A673 (cell line): ENCODE data around the gene MED22. TPM values are rescaled to one million over a fixed set of nuclear protein-coding genes. Genes with fewer than 3 reads are reported as not detected.
"Not testable (repeated sequence)": the region's sequence is repeated elsewhere in the genome, so short reads cannot be mapped to it uniquely, and the experiment has no call there.

ENCODE experiments used
- BruUV-seq: library from RNA; stranded (reverse); fragments of 400-500 nt; replicated peaks from 2 replicates; lab custom pipeline; 2021; lab: Mats Ljungman, UMichigan
- CTCF ChIA-PET: fragments of 300-600 bp; sonication (Branson Sonifier 250); formaldehyde crosslinking; loops from one replicate; lab custom pipeline; 2022; ENCODE audit warnings: antibody characterized with exemption; lab: Charles Lee
- POLR2A ChIA-PET: fragments of 300-600 bp; sonication (Branson Sonifier 250); formaldehyde crosslinking; loops from one replicate; lab custom pipeline; 2022; ENCODE audit warnings: antibody characterized with exemption; ENCODE audit not compliant: low non-redundant PET; lab: Charles Lee
- DNase-seq: peaks from one replicate; pipeline ENCODE4 v3.0.0-alpha.2; 2015; ENCODE audit warnings: low spot score
- H3K27ac ChIP-seq: fragments of 200-600 bp; sonication (generic); 2 replicates; pipeline ENCODE4 v1.5.1; 2016; ENCODE audit warnings: mixed run types, low read depth, mild to moderate bottlenecking, mixed read lengths, antibody characterized with exemption, low read length; ENCODE audit not compliant: poor library complexity, severe bottlenecking
- H3K27me3 ChIP-seq: fragments of 200-600 bp; sonication (generic); replicated peaks from 2 replicates; pipeline ENCODE4 v1.6.1; 2017; ENCODE audit warnings: mixed run types, low read depth, mild to moderate bottlenecking, mixed read lengths, antibody characterized with exemption, low read length; ENCODE audit not compliant: insufficient read depth, poor library complexity
- H3K36me3 ChIP-seq: fragments of 200-600 bp; sonication (generic); 2 replicates; pipeline ENCODE4 v1.6.1; 2016; ENCODE audit warnings: mixed run types, mild to moderate bottlenecking, mixed read lengths, antibody characterized with exemption, low read length; ENCODE audit not compliant: insufficient read depth, poor library complexity, severe bottlenecking
- H3K4me1 ChIP-seq: fragments of 200-600 bp; sonication (generic); 2 replicates; pipeline ENCODE4 v1.6.1; 2017; ENCODE audit warnings: mixed run types, mild to moderate bottlenecking, mixed read lengths, antibody characterized with exemption, low read length; ENCODE audit not compliant: insufficient read depth, poor library complexity, severe bottlenecking
- H3K4me3 ChIP-seq: fragments of 200-600 bp; sonication (generic); 2 replicates; pipeline ENCODE4 v1.5.1; 2016; ENCODE audit warnings: low read depth, mixed run types, mild to moderate bottlenecking, mixed read lengths, low read length; ENCODE audit not compliant: poor library complexity, severe bottlenecking
- H3K9me3 ChIP-seq: fragments of 200-600 bp; sonication (generic); 2 replicates; pipeline ENCODE4 v1.6.1; 2016; ENCODE audit warnings: mixed run types, low read depth, mild to moderate bottlenecking, mixed read lengths, antibody characterized with exemption, low read length; ENCODE audit not compliant: poor library complexity, severe bottlenecking
- EZH2 ChIP-seq: fragments of 200-600 bp; sonication (generic); IDR thresholded peaks from 2 replicates; pipeline ENCODE4 v1.6.1; 2017; ENCODE audit warnings: borderline replicate concordance, low read depth, mild to moderate bottlenecking, mixed read lengths, antibody characterized with exemption, low read length; ENCODE audit not compliant: poor library complexity, severe bottlenecking
- intact Hi-C: fragments of 100-400 bp; cut with micrococcal nuclease; formaldehyde crosslinking; loops from one replicate; pipeline ENCODE4 v1.10.0; 2022; ENCODE audit not compliant: unreplicated experiment
- total RNA-seq: library from RNA; stranded (reverse); gene quantifications from 2 replicates; pipeline ENCODE4 v1.2.3, GENCODE V29; 2021
- TF ChIP-seq, protein P1 (sequence below): fragments of 300-800, 200-600 bp; sonication (generic); conservative IDR thresholded peaks from 2 replicates; pipeline ENCODE4 v1.5.1; 2017; ENCODE audit warnings: low read depth, mild to moderate bottlenecking, antibody characterized with exemption, low read length, moderate library complexity, mixed read lengths

MED22 gene
- total RNA-seq, 1 experiment from 2014 or later, result 46.2 TPM

DNA sequence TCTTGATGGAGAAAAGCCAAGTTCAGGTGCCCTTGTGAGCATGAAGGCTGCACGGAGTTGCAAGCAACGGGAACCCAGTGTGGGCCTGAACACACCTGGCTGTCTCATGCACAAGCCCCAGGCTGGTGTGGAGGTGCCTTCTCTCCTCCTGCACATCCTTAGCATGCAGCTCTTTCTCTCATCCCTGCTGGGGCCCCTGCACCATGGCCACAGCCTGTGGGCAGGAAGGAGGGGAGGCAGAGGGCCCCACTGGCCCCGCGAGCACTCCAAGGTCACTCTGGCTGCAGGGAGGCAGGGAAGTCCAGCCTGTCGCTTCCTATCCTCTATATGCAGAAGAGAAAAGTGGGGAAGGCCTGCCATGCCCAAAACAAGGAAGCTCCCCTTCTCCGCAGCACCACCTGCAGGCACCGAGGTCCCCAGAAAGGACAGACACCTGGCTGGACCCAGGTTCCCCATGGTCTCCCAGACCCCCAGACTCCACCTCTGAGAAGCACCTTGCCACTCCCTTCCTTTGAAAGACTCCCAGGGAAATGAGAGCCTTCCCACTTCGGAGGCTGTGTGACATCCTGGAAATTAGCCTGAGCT lies 46.8 kb upstream of the MED22 start:
- CTCF ChIA-PET, result no interaction called here

GRCh38 chr9:133393399-133393798 lies 45.5 kb upstream of the MED22 start:
- Histone ChIP-seq H3K4me1 (no peaks in the 10 kb centered on the region), H3K36me3 (no peaks in the 10 kb centered on the region), H3K4me3 (no peak overlapping the region), H3K9me3 (no peaks in the 10 kb centered on the region), H3K27me3 (peaks cover 19% of the 10 kb centered on the region), H3K27ac (no peak overlapping the region)
- no peak for DNase-seq
- TF ChIP-seq, protein P1, sequence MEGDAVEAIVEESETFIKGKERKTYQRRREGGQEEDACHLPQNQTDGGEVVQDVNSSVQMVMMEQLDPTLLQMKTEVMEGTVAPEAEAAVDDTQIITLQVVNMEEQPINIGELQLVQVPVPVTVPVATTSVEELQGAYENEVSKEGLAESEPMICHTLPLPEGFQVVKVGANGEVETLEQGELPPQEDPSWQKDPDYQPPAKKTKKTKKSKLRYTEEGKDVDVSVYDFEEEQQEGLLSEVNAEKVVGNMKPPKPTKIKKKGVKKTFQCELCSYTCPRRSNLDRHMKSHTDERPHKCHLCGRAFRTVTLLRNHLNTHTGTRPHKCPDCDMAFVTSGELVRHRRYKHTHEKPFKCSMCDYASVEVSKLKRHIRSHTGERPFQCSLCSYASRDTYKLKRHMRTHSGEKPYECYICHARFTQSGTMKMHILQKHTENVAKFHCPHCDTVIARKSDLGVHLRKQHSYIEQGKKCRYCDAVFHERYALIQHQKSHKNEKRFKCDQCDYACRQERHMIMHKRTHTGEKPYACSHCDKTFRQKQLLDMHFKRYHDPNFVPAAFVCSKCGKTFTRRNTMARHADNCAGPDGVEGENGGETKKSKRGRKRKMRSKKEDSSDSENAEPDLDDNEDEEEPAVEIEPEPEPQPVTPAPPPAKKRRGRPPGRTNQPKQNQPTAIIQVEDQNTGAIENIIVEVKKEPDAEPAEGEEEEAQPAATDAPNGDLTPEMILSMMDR, result no peak
- no peak for TF ChIP-seq EZH2
- intact Hi-C loops, result no loop called here
- ChIA-PET CTCF (no interaction called here), POLR2A (no interaction called here)
- no TSS peak for BruUV-seq

More for the DNA sequence above, 46.8 kb upstream of the MED22 start:
- intact Hi-C loops, result no loop called here
- no peak overlapping the region for H3K4me3 ChIP-seq
- no peaks in the 10 kb centered on the region for H3K9me3 ChIP-seq
- DNase-seq, result no peak
- peaks cover 19% of the 10 kb centered on the region for H3K27me3 ChIP-seq
- no TSS peak for BruUV-seq
- POLR2A ChIA-PET, result no interaction called here
- H3K36me3 ChIP-seq, result no peaks in the 10 kb centered on the region
- no peak overlapping the region for H3K27ac ChIP-seq
- no peaks in the 10 kb centered on the region for H3K4me1 ChIP-seq
- TF ChIP-seq EZH2, result no peak
- TF ChIP-seq, protein P1, result no peak

DNA sequence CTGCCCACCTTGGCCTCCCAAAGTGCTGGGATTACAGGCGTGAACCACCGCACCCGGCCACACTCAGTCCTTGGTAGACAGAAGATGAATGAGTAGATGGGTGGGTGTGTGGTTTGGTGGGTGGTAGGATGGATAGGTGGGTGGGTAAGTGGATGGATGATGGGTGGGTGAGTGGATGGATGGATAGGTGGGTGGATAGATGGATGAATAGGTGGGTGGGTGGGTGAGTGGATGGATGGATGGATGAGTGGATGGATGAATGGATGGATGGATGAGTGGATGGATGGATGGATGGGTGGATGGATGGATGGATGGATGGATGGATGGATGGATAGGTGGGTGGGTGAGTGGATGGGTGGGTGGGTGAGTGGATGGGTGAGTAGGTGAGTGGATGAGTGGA lies 44.4 kb upstream of the MED22 start:
- intact Hi-C loops, H3K4me3 ChIP-seq, BruUV-seq, POLR2A ChIA-PET, H3K9me3 ChIP-seq, H3K36me3 ChIP-seq, CTCF ChIA-PET, DNase-seq, H3K4me1 ChIP-seq, H3K27ac ChIP-seq: not testable (repeated sequence)
- H3K27me3 ChIP-seq, result peaks cover 15% of the 10 kb centered on the region

GRCh38 chr9:133391449-133391848 lies 43.5 kb upstream of the MED22 start:
- H3K4me1 ChIP-seq, CTCF ChIA-PET, DNase-seq, H3K27ac ChIP-seq, POLR2A ChIA-PET, intact Hi-C loops, BruUV-seq, H3K36me3 ChIP-seq, H3K4me3 ChIP-seq, H3K9me3 ChIP-seq: not testable (repeated sequence)
- H3K27me3 ChIP-seq, result peaks cover 15% of the 10 kb centered on the region
